Measurements from ENCODE around the gene ANKH. TPM values are rescaled to one million over a fixed set of nuclear protein-coding genes. Genes with fewer than 3 reads are reported as not detected.

Gene ANKH
- total and polyA plus RNA-seq, 5 donors from 2014 or later, result 56.6 to 177 (median 63.2) TPM

DNA sequence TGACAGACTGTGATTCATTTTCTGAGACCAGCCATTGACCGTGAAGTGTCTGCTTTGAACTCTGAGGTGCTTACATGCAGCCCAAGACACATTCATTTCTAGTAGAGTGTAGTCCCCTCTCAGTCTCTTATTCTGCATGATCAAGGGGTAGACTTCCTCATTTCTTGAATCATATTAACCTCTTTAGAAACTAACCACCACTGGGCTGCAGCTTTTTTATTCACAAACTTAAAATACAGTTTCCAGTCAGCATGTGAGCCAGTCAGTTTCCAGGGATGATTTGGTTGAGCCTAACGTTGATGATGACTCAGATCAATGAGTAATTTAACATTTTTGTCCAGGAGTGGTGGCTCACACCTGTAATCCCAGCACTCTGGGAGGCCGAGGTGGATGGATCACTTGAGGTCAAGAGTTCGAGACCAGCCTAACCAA lies 147.9 kb downstream of the ANKH start:
- H3K4me1 ChIP-seq (ENCODE audit: control insufficient read depth, insufficient read depth, low read length, poor library complexity, severe bottlenecking), result peaks cover 20% of the 10 kb centered on the region
- no peak overlapping the region for H3K27ac ChIP-seq (ENCODE audit: insufficient read depth, low read length, poor library complexity, severe bottlenecking)
- Mint-ChIP-seq H3K27me3 (peaks cover 4% of the 10 kb centered on the region), H3K4me1 (peaks cover 21 to 60% (median 40%) of the 10 kb centered on the region in 4 donors), H3K27ac (no peak overlapping the region), H3K9me3 (no peaks in the 10 kb centered on the region), H3K36me3 (peaks cover 41% of the 10 kb centered on the region), H3K4me3 (no peak overlapping the region)
- H3K27me3 ChIP-seq (ENCODE audit: control insufficient read depth, insufficient read depth, low read length), result no peaks in the 10 kb centered on the region
- ATAC-seq (ENCODE audit: low read depth in 2 of 2) (no peak), DNase-seq (no peak)
- no peak overlapping the region for H3K4me3 ChIP-seq (ENCODE audit: low read depth, low read length)
- peaks cover 24% of the 10 kb centered on the region for H3K36me3 ChIP-seq (ENCODE audit: control insufficient read depth, insufficient read depth, low read length)
- H3K9me3 ChIP-seq (ENCODE audit: control insufficient read depth in 2 of 2, low read length in 2 of 2), result no peaks in the 10 kb centered on the region

DNA sequence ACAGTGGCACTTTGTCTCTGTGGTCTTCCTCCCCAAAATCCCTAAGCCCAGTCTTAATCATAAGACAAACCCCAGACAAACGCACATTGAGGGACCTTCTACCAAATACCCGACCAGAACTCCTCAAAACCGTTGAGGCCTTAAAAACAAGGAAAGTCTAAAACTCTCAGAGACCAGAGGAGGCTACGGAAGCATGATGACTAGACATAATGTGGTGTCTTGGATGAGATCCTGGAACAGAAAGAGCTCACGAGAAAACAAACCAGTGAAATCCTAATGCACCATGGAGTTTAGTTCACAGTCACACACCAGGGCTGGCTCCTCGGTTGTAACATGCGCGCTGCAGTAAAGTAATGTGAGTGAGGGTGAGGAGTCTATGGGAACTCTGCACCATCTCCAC lies 148.7 kb downstream of the ANKH start:
- Mint-ChIP-seq H3K4me3 (no peak overlapping the region), H3K9me3 (no peaks in the 10 kb centered on the region), H3K36me3 (peaks cover 41% of the 10 kb centered on the region), H3K27ac (peak overlapping the region; percentile 58 to 83 (median 72)), H3K4me1 (peaks cover 21 to 66% (median 42%) of the 10 kb centered on the region in 4 donors), H3K27me3 (peaks cover 4% of the 10 kb centered on the region)
- ATAC-seq (ENCODE audit: low read depth in 2 of 2), result no peak
- Histone ChIP-seq H3K36me3 (ENCODE audit: control insufficient read depth, insufficient read depth, low read length) (peaks cover 24% of the 10 kb centered on the region), H3K27me3 (ENCODE audit: control insufficient read depth, insufficient read depth, low read length) (no peaks in the 10 kb centered on the region), H3K4me1 (ENCODE audit: control insufficient read depth, insufficient read depth, low read length, poor library complexity, severe bottlenecking) (peaks cover 19% of the 10 kb centered on the region), H3K4me3 (ENCODE audit: low read depth, low read length) (no peak overlapping the region), H3K9me3 (ENCODE audit: control insufficient read depth in 2 of 2, low read length in 2 of 2) (no peaks in the 10 kb centered on the region), H3K27ac (ENCODE audit: insufficient read depth, low read length, poor library complexity, severe bottlenecking) (no peak overlapping the region)
- DNase-seq, result no peak

DNA sequence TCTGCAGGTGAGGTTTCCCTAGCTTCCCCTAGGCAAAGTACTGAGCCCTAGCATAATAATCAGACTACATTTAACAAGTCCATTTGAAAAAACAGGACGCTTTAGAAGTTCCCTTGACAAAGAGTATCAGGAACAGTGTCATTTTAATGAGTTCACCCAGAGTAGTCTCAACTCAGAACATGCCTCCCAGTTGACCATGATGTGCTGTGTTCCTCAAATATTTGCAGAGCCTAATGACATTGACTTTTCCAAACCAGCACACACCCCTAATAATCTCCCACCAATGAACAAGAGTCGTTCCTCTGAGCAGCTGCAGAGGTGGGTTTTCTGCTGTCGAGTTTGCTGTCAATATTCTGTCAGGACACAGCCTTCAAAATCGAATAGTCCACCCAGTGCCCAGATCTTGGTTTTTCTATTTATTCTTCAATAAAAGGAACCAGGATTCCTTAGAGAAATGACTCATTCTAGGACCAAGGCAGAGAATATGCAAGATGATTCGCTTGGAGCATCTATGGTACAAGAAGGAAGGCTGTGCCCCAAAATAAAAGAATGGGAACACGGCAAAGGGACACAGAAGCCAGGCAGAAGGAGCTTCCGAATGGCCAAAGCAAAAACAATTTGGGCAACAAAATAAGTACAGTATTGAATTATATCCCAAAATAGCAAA lies 149.5 kb downstream of the ANKH start:
- DNase-seq (no peak), ATAC-seq (ENCODE audit: low read depth in 2 of 2) (no peak)
- Histone ChIP-seq H3K27me3 (ENCODE audit: control insufficient read depth, insufficient read depth, low read length) (no peaks in the 10 kb centered on the region), H3K4me1 (ENCODE audit: control insufficient read depth, insufficient read depth, low read length, poor library complexity, severe bottlenecking) (peaks cover 11% of the 10 kb centered on the region), H3K4me3 (ENCODE audit: low read depth, low read length) (no peak overlapping the region), H3K9me3 (ENCODE audit: control insufficient read depth in 2 of 2, low read length in 2 of 2) (no peaks in the 10 kb centered on the region), H3K36me3 (ENCODE audit: control insufficient read depth, insufficient read depth, low read length) (peaks cover 28% of the 10 kb centered on the region), H3K27ac (ENCODE audit: insufficient read depth, low read length, poor library complexity, severe bottlenecking) (no peak overlapping the region)
- Mint-ChIP-seq H3K27me3 (peaks cover 4% of the 10 kb centered on the region), H3K9me3 (no peaks in the 10 kb centered on the region), H3K36me3 (peaks cover 44% of the 10 kb centered on the region), H3K27ac (peak overlapping the region; percentile 36 to 72 (median 58)), H3K4me1 (peaks cover 14 to 67% (median 43%) of the 10 kb centered on the region in 4 donors), H3K4me3 (no peak overlapping the region)

DNA sequence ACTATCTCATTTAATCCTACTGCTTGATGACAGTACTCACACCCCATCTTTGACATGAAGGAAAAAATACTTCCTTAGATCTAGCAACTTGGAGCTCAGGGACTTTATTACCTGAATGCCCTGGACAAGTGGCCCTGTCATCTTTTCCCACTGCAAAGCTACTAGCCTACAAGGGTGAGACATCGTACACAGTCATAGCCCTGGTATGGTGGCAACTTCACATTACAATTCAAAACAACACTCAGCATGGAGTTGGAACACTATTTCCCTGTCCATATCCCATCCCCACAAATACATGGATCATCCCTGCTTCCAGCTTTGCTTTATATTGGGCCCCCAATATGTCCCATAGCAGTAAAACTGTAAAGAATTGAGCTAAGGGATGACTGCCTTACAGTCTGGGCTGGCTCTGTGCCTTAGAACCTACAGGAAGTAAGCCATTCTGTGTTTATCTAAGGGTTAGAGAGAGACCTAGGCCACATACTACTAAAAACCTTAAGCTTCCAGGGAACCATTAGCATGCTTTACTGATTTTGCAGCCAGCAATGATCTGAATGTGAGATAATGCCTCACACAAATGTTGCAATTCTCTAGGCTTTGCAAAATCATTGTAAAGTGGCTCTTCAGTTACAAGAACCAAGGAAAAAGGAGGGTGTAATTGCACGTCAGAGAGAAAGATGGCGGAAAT lies 151.2 kb downstream of the ANKH start:
- Mint-ChIP-seq H3K27ac (peak overlapping the region; percentile 81 to 96 (median 95)), H3K4me3 (peak overlapping the region in 3 of 4 donors; percentile 12 to 47 (median 38))
- ATAC-seq (ENCODE audit: low read depth in 2 of 2), result peak; percentile 76 to 81

DNA sequence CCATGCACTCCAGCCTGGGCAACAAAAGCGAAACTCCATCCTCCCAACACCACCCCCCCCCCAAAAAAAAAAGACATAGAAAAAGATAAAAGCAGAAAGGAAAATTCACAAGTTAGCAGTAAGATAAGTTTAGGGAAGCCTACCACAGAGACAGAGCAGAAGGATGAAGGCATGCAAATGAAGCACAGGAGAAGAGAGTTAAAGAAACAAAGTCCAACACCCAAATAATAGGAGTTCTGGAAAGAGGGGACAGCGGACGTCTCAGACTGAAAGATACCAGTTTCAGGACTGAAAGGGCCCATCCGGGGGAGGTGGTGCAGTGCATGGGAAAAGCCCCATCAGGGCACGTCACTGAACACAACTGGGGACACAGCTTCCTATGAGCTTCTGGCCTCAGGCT lies 152.8 kb downstream of the ANKH start:
- Mint-ChIP-seq H3K27ac (peak overlapping the region; percentile 78 to 95 (median 90)), H3K27me3 (peaks cover 4% of the 10 kb centered on the region), H3K9me3 (no peaks in the 10 kb centered on the region), H3K4me3 (peak overlapping the region in 1 of 4 donors; percentile 38), H3K4me1 (peaks cover 14 to 67% (median 43%) of the 10 kb centered on the region in 4 donors), H3K36me3 (peaks cover 47% of the 10 kb centered on the region)
- Histone ChIP-seq H3K9me3 (ENCODE audit: control insufficient read depth in 2 of 2, low read length in 2 of 2) (no peaks in the 10 kb centered on the region), H3K4me3 (ENCODE audit: low read depth, low read length) (no peak overlapping the region), H3K4me1 (ENCODE audit: control insufficient read depth, insufficient read depth, low read length, poor library complexity, severe bottlenecking) (peaks cover 11% of the 10 kb centered on the region), H3K27me3 (ENCODE audit: control insufficient read depth, insufficient read depth, low read length) (no peaks in the 10 kb centered on the region), H3K27ac (ENCODE audit: insufficient read depth, low read length, poor library complexity, severe bottlenecking) (no peak overlapping the region), H3K36me3 (ENCODE audit: control insufficient read depth, insufficient read depth, low read length) (peaks cover 47% of the 10 kb centered on the region)
- no peak for DNase-seq
- ATAC-seq (ENCODE audit: low read depth in 2 of 2), result no peak

More for the DNA sequence above, 151.2 kb downstream of the ANKH start:
- H3K4me3 ChIP-seq (ENCODE audit: low read depth, low read length), result peak overlapping the region; percentile 22
- Mint-ChIP-seq H3K4me1 (peaks cover 14 to 62% (median 43%) of the 10 kb centered on the region in 4 donors), H3K27me3 (peaks cover 4% of the 10 kb centered on the region), H3K9me3 (no peaks in the 10 kb centered on the region), H3K36me3 (peaks cover 48% of the 10 kb centered on the region)
- peaks cover 43% of the 10 kb centered on the region for H3K36me3 ChIP-seq (ENCODE audit: control insufficient read depth, insufficient read depth, low read length)
- H3K27me3 ChIP-seq (ENCODE audit: control insufficient read depth, insufficient read depth, low read length), result no peaks in the 10 kb centered on the region
- H3K4me1 ChIP-seq (ENCODE audit: control insufficient read depth, insufficient read depth, low read length, poor library complexity, severe bottlenecking), result peaks cover 11% of the 10 kb centered on the region
- DNase-seq, result peak in 1 of 3 donors; percentile 42
- peak overlapping the region; percentile 53 for H3K27ac ChIP-seq (ENCODE audit: insufficient read depth, low read length, poor library complexity, severe bottlenecking)
- no peaks in the 10 kb centered on the region for H3K9me3 ChIP-seq (ENCODE audit: control insufficient read depth in 2 of 2, low read length in 2 of 2)

DNA sequence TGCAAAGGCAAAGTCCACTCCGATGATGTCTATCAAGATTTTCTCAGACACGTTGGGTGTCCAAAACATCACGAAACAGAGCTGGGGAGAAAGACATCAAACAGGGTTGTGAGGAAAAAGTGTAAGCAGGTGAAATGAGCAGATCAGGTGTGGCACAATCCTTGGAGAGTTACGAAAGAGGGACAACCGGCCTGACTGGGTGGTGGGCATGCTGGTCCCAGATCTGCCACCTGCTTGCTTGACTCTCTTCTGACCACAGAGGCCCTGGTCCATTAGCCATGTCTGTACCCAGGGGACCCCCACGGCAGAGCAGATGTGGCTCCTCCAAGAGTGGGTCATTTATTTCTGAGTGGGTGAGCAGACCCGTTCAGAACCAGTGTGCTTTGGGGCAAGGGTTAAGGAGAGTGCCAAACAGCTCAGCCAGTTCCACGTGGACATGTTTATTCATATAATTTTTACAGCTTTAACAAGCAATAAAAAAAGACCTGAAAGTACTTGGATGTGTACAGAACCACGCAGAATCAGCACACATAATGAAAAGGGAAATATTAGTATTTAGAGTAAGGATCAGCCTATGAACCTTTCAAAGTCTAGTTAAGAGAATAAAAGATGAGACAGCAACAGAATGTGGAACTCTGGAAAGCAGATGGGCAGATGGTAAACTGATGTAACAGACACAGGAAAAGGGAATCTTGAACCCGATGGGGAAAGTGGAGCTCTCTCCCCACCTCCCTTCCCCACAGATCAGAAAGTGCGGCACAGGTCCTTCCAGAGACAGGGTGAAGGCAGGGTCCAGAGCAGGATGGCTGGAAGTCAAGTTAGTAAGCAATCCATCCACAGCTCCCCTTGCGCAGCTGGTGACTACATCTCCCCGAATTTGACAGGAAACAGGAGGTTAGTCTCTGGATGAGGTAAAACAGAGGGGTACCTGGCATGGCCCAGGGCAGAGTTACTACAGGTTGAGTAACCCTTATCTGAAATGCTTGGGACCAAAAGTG lies 154.5 kb downstream of the ANKH start:
- Histone ChIP-seq H3K4me1 (ENCODE audit: control insufficient read depth, insufficient read depth, low read length, poor library complexity, severe bottlenecking) (peaks cover 11% of the 10 kb centered on the region), H3K27me3 (ENCODE audit: control insufficient read depth, insufficient read depth, low read length) (no peaks in the 10 kb centered on the region), H3K9me3 (ENCODE audit: control insufficient read depth in 2 of 2, low read length in 2 of 2) (no peaks in the 10 kb centered on the region), H3K36me3 (ENCODE audit: control insufficient read depth, insufficient read depth, low read length) (peaks cover 56% of the 10 kb centered on the region), H3K4me3 (ENCODE audit: low read depth, low read length) (no peak overlapping the region), H3K27ac (ENCODE audit: insufficient read depth, low read length, poor library complexity, severe bottlenecking) (peak overlapping the region; percentile 34)
- H3K27ac Mint-ChIP-seq, result peak overlapping the region; percentile 61 to 80 (median 73)
- H3K4me1 Mint-ChIP-seq, result peaks cover 14 to 63% (median 42%) of the 10 kb centered on the region in 4 donors
- ATAC-seq (ENCODE audit: low read depth in 2 of 2), result no peak
- H3K9me3 Mint-ChIP-seq, result no peaks in the 10 kb centered on the region
- DNase-seq, result no peak
- peaks cover 46% of the 10 kb centered on the region for H3K36me3 Mint-ChIP-seq
- peak overlapping the region in 1 of 4 donors; percentile 27 for H3K4me3 Mint-ChIP-seq
- peaks cover 4% of the 10 kb centered on the region for H3K27me3 Mint-ChIP-seq

DNA sequence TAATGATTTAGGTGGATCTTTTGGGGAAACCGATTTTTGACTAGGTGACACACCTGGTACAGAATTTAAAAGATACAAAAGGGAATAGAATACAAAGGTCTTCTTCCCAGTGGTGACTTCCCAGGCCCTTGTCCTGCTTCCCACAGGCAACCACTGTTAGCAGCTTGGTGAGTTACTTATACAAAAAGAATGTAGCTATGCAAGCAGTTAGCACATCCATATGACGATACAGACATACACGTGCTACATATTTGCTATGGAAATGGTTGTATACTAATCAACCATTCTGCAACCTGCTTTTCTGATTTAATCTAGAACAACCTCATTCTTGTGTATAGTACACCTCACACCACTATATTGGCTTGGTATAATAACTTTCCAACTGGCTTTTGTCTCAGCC lies 156.1 kb downstream of the ANKH start:
- Histone ChIP-seq H3K36me3 (ENCODE audit: control insufficient read depth, insufficient read depth, low read length) (peaks cover 67% of the 10 kb centered on the region), H3K27me3 (ENCODE audit: control insufficient read depth, insufficient read depth, low read length) (no peaks in the 10 kb centered on the region), H3K27ac (ENCODE audit: insufficient read depth, low read length, poor library complexity, severe bottlenecking) (no peak overlapping the region), H3K4me3 (ENCODE audit: low read depth, low read length) (no peak overlapping the region), H3K9me3 (ENCODE audit: control insufficient read depth in 2 of 2, low read length in 2 of 2) (no peaks in the 10 kb centered on the region), H3K4me1 (ENCODE audit: control insufficient read depth, insufficient read depth, low read length, poor library complexity, severe bottlenecking) (peaks cover 7% of the 10 kb centered on the region)
- Mint-ChIP-seq H3K4me3 (peak overlapping the region in 1 of 4 donors; percentile 27), H3K27ac (peak overlapping the region; percentile 49 to 80 (median 65)), H3K36me3 (peaks cover 58% of the 10 kb centered on the region), H3K9me3 (no peaks in the 10 kb centered on the region), H3K4me1 (peaks cover 14 to 63% (median 38%) of the 10 kb centered on the region in 4 donors), H3K27me3 (peaks cover 4% of the 10 kb centered on the region)
- ATAC-seq (ENCODE audit: low read depth in 2 of 2), result no peak
- no peak for DNase-seq

Measured in CD4-positive, CD25-positive, alpha-beta regulatory T cell (primary cell).